Neural cell (in vitro differentiated cells): ENCODE data around the gene STARD10. TPM values are rescaled to one million over a fixed set of nuclear protein-coding genes. Genes with fewer than 3 reads are reported as not detected.

Experiments
- H2AFZ ChIP-seq: fragments of 200-600, 300-800 bp; sonication (generic), shearing (Covaris generic); 2 replicates; pipeline ENCODE4 v1.6.0; 2014; ENCODE audit warnings: low read depth, mild to moderate bottlenecking, antibody characterized with exemption, low read length, moderate library complexity
- H3F3A ChIP-seq: fragments of 200-600 bp; shearing (Covaris generic); 2 replicates; pipeline ENCODE4 v1.6.1; 2016; ENCODE audit warnings: mild to moderate bottlenecking, moderate library complexity, mixed read lengths, antibody characterized with exemption, low read length; ENCODE audit not compliant: insufficient read depth, poor library complexity, severe bottlenecking
- H3K27ac ChIP-seq: fragments of 200-600, 300-800 bp; sonication (generic), shearing (Covaris generic); 2 replicates; pipeline ENCODE4 v1.5.1; 2014; ENCODE audit warnings: mild to moderate bottlenecking, low read length, moderate library complexity
- H3K27me3 ChIP-seq: fragments of 300-800, 200-600 bp; sonication (generic), shearing (Covaris generic); 2 replicates; pipeline ENCODE4 v1.6.0; 2014; ENCODE audit warnings: mild to moderate bottlenecking, low read depth, low read length, moderate library complexity; ENCODE audit not compliant: insufficient read depth
- H3K36me3 ChIP-seq: fragments of 300-800, 200-600 bp; sonication (generic), shearing (Covaris generic); 2 replicates; pipeline ENCODE4 v1.5.1; 2014; ENCODE audit warnings: mild to moderate bottlenecking, antibody characterized with exemption, low read length, moderate library complexity; ENCODE audit not compliant: insufficient read depth
- H3K4me2 ChIP-seq: fragments of 300-800, 200-600 bp; sonication (generic), shearing (Covaris generic); 2 replicates; pipeline ENCODE4 v1.6.0; 2014; ENCODE audit warnings: mild to moderate bottlenecking, low read length
- H3K4me3 ChIP-seq: fragments of 300-800, 200-600 bp; sonication (generic), shearing (Covaris generic); 2 replicates; pipeline ENCODE4 v1.5.1; 2014; ENCODE audit warnings: mild to moderate bottlenecking, low read length, moderate library complexity
- H3K79me2 ChIP-seq: fragments of 200-600 bp; shearing (Covaris generic); replicated peaks from 2 replicates; pipeline ENCODE4 v1.6.0; 2014; ENCODE audit warnings: mild to moderate bottlenecking, low read length, moderate library complexity; ENCODE audit not compliant: insufficient read depth
- H3K9ac ChIP-seq: fragments of 300-800, 200-600 bp; sonication (generic), shearing (Covaris generic); 2 replicates; pipeline ENCODE4 v1.6.1; 2016; ENCODE audit warnings: mild to moderate bottlenecking, low read length, mixed read lengths
- H3K9me2 ChIP-seq: fragments of 200-600 bp; shearing (Covaris generic); 2 replicates; pipeline ENCODE4 v1.6.1; 2016; ENCODE audit warnings: mild to moderate bottlenecking, low read length, mixed read lengths; ENCODE audit not compliant: insufficient read depth
- H3K9me3 ChIP-seq: fragments of 200-600, 300-800 bp; sonication (generic), shearing (Covaris generic); 2 replicates; pipeline ENCODE4 v1.6.1; 2016; ENCODE audit warnings: mild to moderate bottlenecking, mixed run types, low read length, moderate library complexity, mixed read lengths
- H4K20me1 ChIP-seq: fragments of 200-600 bp; shearing (Covaris generic); 2 replicates; pipeline ENCODE4 v1.6.1; 2016; ENCODE audit warnings: mild to moderate bottlenecking, mixed run types; ENCODE audit not compliant: insufficient read depth
- CTCF ChIP-seq: fragments of 450-650 bp; IDR thresholded peaks from 2 replicates; pipeline ENCODE4 v1.5.1; 2014; ENCODE audit warnings: antibody characterized with exemption, mild to moderate bottlenecking, moderate library complexity; ENCODE audit not compliant: poor library complexity, severe bottlenecking
- EP300 ChIP-seq: fragments of 450-650 bp; conservative IDR thresholded peaks from 2 replicates; pipeline ENCODE4 v1.6.1; 2014; ENCODE audit warnings: antibody characterized with exemption, mild to moderate bottlenecking, moderate library complexity; ENCODE audit not compliant: poor library complexity, severe bottlenecking
- EZH2 ChIP-seq: fragments of 200-600, 300-800 bp; shearing (Covaris generic), sonication (generic); IDR thresholded peaks from 2 replicates; pipeline ENCODE4 v1.6.1; 2014; ENCODE audit warnings: antibody characterized with exemption, low read length, borderline replicate concordance, mild to moderate bottlenecking; ENCODE audit not compliant: insufficient read depth, poor library complexity, severe bottlenecking
- MXI1 ChIP-seq: fragments of 450-650 bp; conservative IDR thresholded peaks from 2 replicates; pipeline ENCODE4 v1.6.1; 2014; ENCODE audit warnings: antibody characterized with exemption, mild to moderate bottlenecking; ENCODE audit not compliant: poor library complexity, severe bottlenecking
- POLR2AphosphoS5 ChIP-seq: IDR thresholded peaks from 2 replicates; pipeline ENCODE4 v1.6.1; 2012
- RAD21 ChIP-seq: fragments of 450-650 bp; conservative IDR thresholded peaks from 2 replicates; pipeline ENCODE4 v1.6.1; 2014; ENCODE audit warnings: antibody characterized with exemption, mild to moderate bottlenecking, moderate library complexity
- REST ChIP-seq: IDR thresholded peaks from 2 replicates; pipeline ENCODE4 v1.6.1; 2012; ENCODE audit warnings: borderline replicate concordance
- SMC3 ChIP-seq: fragments of 450-650 bp; conservative IDR thresholded peaks from 2 replicates; pipeline ENCODE4 v1.6.1; 2014; ENCODE audit warnings: antibody characterized with exemption, mild to moderate bottlenecking, moderate library complexity; ENCODE audit not compliant: poor library complexity
- TAF1 ChIP-seq: IDR thresholded peaks from 2 replicates; pipeline ENCODE4 v1.6.1; 2012; ENCODE audit warnings: low read depth
- polyA plus RNA-seq: library from polyadenylated mRNA; depleted of rRNA; stranded (reverse); fragments of >200 nt; gene quantifications from 2 replicates; pipeline ENCODE4 v1.2.3, GENCODE V29; 2014

The STARD10 gene
- polyA plus RNA-seq, 1 donor from 2014 or later: 29.0 TPM

GRCh38 chr11:72773696-72774095 is 20.2 kb downstream of the STARD10 start:
- Histone ChIP-seq H3K9me2 (no peaks in the 10 kb centered on the region), H3F3A (no peaks in the 10 kb centered on the region), H3K4me3 (no peak overlapping the region), H3K36me3 (no peaks in the 10 kb centered on the region), H2AFZ (no peak overlapping the region), H3K27me3 (no peaks in the 10 kb centered on the region), H3K4me2 (no peak overlapping the region), H3K9ac (no peak overlapping the region), H3K79me2 (no peaks in the 10 kb centered on the region), H3K9me3 (no peaks in the 10 kb centered on the region), H3K27ac (no peak overlapping the region), H4K20me1 (no peaks in the 10 kb centered on the region)
- TF ChIP-seq REST (no peak), MXI1 (no peak)

- TF ChIP-seq TAF1 (no peak), EZH2 (no peak), POLR2AphosphoS5 (no peak), CTCF (no peak), SMC3 (no peak), EP300 (no peak), RAD21 (no peak), REST (no peak)
- no peak overlapping the region for H3K4me2 ChIP-seq
- no peak overlapping the region for H2AFZ ChIP-seq
- H3K79me2 ChIP-seq: no peaks in the 10 kb centered on the region
- no peaks in the 10 kb centered on the region for H4K20me1 ChIP-seq
- H3F3A ChIP-seq: no peaks in the 10 kb centered on the region
- H3K36me3 ChIP-seq: no peaks in the 10 kb centered on the region
- H3K27ac ChIP-seq: no peak overlapping the region
- no peaks in the 10 kb centered on the region for H3K27me3 ChIP-seq
- H3K9ac ChIP-seq: peak overlapping the region; percentile 23
- H3K4me3 ChIP-seq: no peak overlapping the region
- no peaks in the 10 kb centered on the region for H3K9me3 ChIP-seq
- H3K9me2 ChIP-seq: no peaks in the 10 kb centered on the region
These were observed 20.6 kb downstream of the STARD10 start for GRCh38 chr11:72773291-72773690.
